Natural killer cell (primary cell): ENCODE data around the gene PIH1D1. TPM values are rescaled to one million over a fixed set of nuclear protein-coding genes. Genes with fewer than 3 reads are reported as not detected.

Source experiments
- ATAC-seq, 3 donors: fragments of 150-1000 bp in 2 of 3; fragments of 200-7000 bp in 1 of 3; cut with Tn5 transposase; 1 replicate in 1 of 3; 2 replicates in 2 of 3; pipeline ENCODE4 v1.10.0; 2021; ENCODE audit warnings: mild to moderate bottlenecking in 2 of 3, moderate library complexity in 2 of 3
- DNase-seq, 2 donors: peaks; one replicate each; pipeline versions ENCODE4 v3.0.0 to v3.0.0-alpha.2; 2013 to 2021; ENCODE audit warnings: mixed read lengths in 1 of 2
- H3K27ac ChIP-seq: one replicate; pipeline ENCODE4 v1.5.1; 2013; ENCODE audit warnings: mild to moderate bottlenecking, low read length
- H3K27me3 ChIP-seq: one replicate; pipeline ENCODE4 v1.6.1; 2013; ENCODE audit warnings: low read length; ENCODE audit not compliant: control insufficient read depth, insufficient read depth
- H3K36me3 ChIP-seq: one replicate; pipeline ENCODE4 v1.6.1; 2013; ENCODE audit warnings: low read length; ENCODE audit not compliant: control insufficient read depth, insufficient read depth
- H3K4me1 ChIP-seq: one replicate; pipeline ENCODE4 v1.6.1; 2013; ENCODE audit warnings: low read length; ENCODE audit not compliant: control insufficient read depth, insufficient read depth
- H3K4me3 ChIP-seq: one replicate; pipeline ENCODE4 v1.5.1; 2013; ENCODE audit warnings: low read length
- H3K9me3 ChIP-seq: one replicate; pipeline ENCODE4 v1.6.1; 2013; ENCODE audit warnings: low read length; ENCODE audit not compliant: control insufficient read depth, insufficient read depth
- H3K27ac Mint-ChIP-seq, 2 donors: one replicate each; pipeline ENCODE4 v1.8.0; 2022; ENCODE audit warnings: mild to moderate bottlenecking in 2 of 2, mixed read lengths in 2 of 2, moderate library complexity in 1 of 2
- H3K27me3 Mint-ChIP-seq, 2 donors: one replicate each; pipeline ENCODE4 v1.8.0; 2022; ENCODE audit warnings: low read depth in 2 of 2, mixed read lengths in 2 of 2
- H3K36me3 Mint-ChIP-seq: one replicate; pipeline ENCODE4 v1.8.0; 2022; ENCODE audit warnings: mixed read lengths
- H3K4me1 Mint-ChIP-seq, 2 donors: one replicate each; pipeline ENCODE4 v1.8.0; 2022; ENCODE audit warnings: mixed read lengths in 2 of 2
- H3K4me3 Mint-ChIP-seq: one replicate; pipeline ENCODE4 v1.8.0; 2022; ENCODE audit warnings: mild to moderate bottlenecking, moderate library complexity, mixed read lengths
- H3K9me3 Mint-ChIP-seq, 2 donors: one replicate each; pipeline ENCODE4 v1.8.0; 2022; ENCODE audit warnings: mixed read lengths in 2 of 2
- WGBS: methylation state at CpG from one replicate; pipeline ENCODE4 v1.1.7; 2013; ENCODE audit warnings: missing lambda C conversion rate; ENCODE audit not compliant: insufficient coverage; 5-methylcytosine and 5-hydroxymethylcytosine counted together
- intact Hi-C: fragments of 100-400 bp; cut with micrococcal nuclease; formaldehyde crosslinking; loops from one replicate; pipeline ENCODE4 v1.14.2; 2022
- total RNA-seq, 4 donors: library from RNA; stranded (reverse); fragments of 120-200 nt in 1 of 4; gene quantifications; one replicate each; pipeline versions ENCODE4 v1.2.3 to v1.2.4, GENCODE V29; 2013 to 2022
- TF ChIP-seq, protein P1 (sequence below): fragments of 200-600 bp; IDR thresholded peaks from one replicate; pipeline ENCODE4 v1.8.0; 2022; ENCODE audit warnings: antibody characterized with exemption

The PIH1D1 gene
- total RNA-seq, 3 donors from 2014 or later (not counting 1 experiment from before 2014, with no cell fraction given), result 112 to 149 (median 138) TPM

DNA sequence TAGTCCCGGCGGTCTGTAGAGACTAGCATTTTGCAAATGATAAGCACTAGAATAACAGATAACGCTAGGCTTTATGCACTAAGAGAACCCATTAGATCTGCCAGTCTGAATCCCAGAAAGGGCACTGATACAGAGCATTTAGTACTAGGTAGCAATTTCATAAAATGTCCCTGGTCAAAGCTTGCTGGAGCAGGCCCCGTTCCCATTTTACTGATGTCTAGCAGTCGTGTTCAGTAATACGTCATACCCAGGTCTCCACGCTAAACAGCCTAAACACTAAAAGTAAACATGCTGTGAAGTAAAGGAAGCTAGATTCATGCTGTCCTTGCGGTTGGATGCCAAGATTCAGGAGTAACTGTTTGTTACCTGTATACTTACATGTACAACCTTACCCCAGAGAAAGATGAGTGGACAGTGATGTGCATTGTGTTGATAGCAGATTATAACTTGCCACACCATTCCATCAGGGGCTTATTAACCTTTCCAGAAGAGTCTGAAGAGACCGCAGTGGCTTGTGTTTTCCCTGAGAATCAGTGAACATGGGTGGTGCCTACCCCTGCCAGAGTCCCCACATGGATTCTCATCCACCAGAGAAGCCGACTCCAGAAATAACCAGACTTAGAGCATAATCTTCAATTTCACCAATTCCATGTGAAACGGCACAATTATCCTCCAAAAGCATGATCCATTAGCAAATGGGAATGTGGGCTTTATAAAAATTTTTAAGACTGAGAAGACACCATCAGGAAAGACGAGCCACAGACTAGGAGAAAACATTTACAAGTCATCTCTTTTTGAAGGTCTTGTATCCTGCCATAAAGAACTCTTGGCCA lies 41.2 kb upstream of the PIH1D1 start:
- Mint-ChIP-seq H3K4me3 (peak overlapping the region; percentile 45), H3K27ac (peak overlapping the region; percentile 69 to 97), H3K9me3 (no peaks in the 10 kb centered on the region), H3K27me3 (no peaks in the 10 kb centered on the region), H3K4me1 (peaks cover 44 to 48% of the 10 kb centered on the region in 2 donors), H3K36me3 (peaks cover 8% of the 10 kb centered on the region)
- H3K27me3 ChIP-seq, result no peaks in the 10 kb centered on the region
- intact Hi-C loops, result no loop called here
- DNase-seq, result peak in 1 of 2 donors; percentile 54
- no peak for ATAC-seq
- no peak overlapping the region for H3K4me3 ChIP-seq
- peaks cover 72% of the 10 kb centered on the region for H3K4me1 ChIP-seq
- H3K36me3 ChIP-seq, result peaks cover 50% of the 10 kb centered on the region
- TF ChIP-seq, protein P1, sequence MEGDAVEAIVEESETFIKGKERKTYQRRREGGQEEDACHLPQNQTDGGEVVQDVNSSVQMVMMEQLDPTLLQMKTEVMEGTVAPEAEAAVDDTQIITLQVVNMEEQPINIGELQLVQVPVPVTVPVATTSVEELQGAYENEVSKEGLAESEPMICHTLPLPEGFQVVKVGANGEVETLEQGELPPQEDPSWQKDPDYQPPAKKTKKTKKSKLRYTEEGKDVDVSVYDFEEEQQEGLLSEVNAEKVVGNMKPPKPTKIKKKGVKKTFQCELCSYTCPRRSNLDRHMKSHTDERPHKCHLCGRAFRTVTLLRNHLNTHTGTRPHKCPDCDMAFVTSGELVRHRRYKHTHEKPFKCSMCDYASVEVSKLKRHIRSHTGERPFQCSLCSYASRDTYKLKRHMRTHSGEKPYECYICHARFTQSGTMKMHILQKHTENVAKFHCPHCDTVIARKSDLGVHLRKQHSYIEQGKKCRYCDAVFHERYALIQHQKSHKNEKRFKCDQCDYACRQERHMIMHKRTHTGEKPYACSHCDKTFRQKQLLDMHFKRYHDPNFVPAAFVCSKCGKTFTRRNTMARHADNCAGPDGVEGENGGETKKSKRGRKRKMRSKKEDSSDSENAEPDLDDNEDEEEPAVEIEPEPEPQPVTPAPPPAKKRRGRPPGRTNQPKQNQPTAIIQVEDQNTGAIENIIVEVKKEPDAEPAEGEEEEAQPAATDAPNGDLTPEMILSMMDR, result no peak
- H3K27ac ChIP-seq, result peak overlapping the region; percentile 33
- no peaks in the 10 kb centered on the region for H3K9me3 ChIP-seq
- 84% methylated on average over 10 of the region's 12 CpGs for WGBS

DNA sequence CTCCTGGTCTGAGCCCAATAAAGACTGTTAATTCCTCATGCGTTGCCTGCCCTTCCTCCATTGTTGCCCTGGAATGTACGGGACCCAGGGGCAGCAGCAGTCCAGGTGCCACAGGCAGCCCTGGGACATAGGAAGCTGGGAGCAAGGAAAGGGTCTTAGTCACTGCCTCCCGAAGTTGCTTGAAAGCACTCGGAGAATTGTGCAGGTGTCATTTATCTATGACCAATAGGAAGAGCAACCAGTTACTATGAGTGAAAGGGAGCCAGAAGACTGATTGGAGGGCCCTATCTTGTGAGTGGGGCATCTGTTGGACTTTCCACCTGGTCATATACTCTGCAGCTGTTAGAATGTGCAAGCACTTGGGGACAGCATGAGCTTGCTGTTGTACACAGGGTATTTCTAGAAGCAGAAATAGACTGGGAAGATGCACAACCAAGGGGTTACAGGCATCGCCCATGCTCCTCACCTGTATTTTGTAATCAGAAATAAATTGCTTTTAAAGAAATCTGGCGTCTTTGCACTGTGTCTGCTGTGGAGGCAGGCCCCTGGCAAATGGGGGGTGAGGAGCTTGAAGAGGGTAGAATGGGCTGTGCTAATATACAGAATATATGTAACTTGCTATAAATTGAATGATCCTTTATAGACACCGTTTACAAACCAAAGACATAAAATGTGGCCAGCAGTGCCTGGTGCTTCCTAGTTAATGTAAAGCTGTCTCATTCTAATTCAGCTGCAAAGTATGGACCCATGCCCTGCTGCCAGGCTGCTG lies 40.4 kb upstream of the PIH1D1 start:
- TF ChIP-seq, protein P1, result no peak
- DNase-seq (no peak), ATAC-seq (no peak)
- Histone ChIP-seq H3K4me1 (peaks cover 66% of the 10 kb centered on the region), H3K4me3 (no peak overlapping the region), H3K27me3 (no peaks in the 10 kb centered on the region), H3K27ac (no peak overlapping the region), H3K9me3 (no peaks in the 10 kb centered on the region), H3K36me3 (peaks cover 42% of the 10 kb centered on the region)
- Mint-ChIP-seq H3K4me1 (peaks cover 44 to 47% of the 10 kb centered on the region in 2 donors), H3K27me3 (no peaks in the 10 kb centered on the region), H3K4me3 (peak overlapping the region; percentile 45), H3K36me3 (peaks cover 8% of the 10 kb centered on the region), H3K9me3 (no peaks in the 10 kb centered on the region), H3K27ac (peak overlapping the region; percentile 69 to 97)
- intact Hi-C loops, result no loop called here
- WGBS, result 88% methylated on average over 7 of the region's 7 CpGs

DNA sequence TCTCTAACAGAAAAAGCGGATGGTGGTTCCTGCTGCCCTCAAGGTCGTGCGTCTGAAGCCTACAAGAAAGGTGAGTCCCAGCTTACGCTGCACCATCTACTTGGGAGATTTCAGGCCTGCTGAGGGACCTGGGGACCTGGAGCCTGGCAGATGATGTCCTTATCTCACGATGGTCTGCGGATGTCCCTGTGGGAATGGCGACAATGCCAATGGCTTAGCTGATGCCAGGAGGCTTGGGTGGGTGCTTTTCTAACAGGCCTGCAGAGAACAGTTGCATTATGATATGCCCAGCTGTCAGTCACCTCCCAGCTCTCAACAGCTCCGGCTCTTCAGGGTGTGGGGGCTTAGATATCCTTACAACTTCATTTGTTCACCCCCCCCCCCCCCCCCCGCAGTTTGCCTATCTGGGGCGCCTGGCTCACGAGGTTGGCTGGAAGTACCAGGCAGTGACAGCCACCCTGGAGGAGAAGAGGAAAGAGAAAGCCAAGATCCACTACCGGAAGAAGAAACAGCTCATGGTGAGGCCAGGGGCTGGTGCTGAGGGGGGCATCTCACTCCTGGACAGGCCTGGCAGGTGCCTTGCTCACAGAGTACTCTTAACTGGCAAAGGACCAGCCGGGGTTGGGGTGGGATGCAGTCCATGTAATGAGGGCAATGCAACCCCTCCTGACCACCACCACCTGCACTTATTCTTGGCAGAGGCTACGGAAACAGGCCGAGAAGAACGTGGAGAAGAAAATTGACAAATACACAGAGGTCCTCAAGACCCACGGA lies 39.6 kb upstream of the PIH1D1 start:
- TF ChIP-seq, protein P1, result no peak
- H3K27me3 ChIP-seq, result no peaks in the 10 kb centered on the region
- ATAC-seq, result no peak
- H3K9me3 Mint-ChIP-seq, result no peaks in the 10 kb centered on the region
- H3K9me3 ChIP-seq, result no peaks in the 10 kb centered on the region
- H3K4me3 ChIP-seq, result no peak overlapping the region
- no peak for DNase-seq
- peaks cover 38 to 39% of the 10 kb centered on the region in 2 donors for H3K4me1 Mint-ChIP-seq
- peaks cover 8% of the 10 kb centered on the region for H3K36me3 Mint-ChIP-seq
- peaks cover 42% of the 10 kb centered on the region for H3K36me3 ChIP-seq
- intact Hi-C loops, result no loop called here
- H3K27ac ChIP-seq, result no peak overlapping the region
- H3K4me3 Mint-ChIP-seq, result peak overlapping the region; percentile 35
- H3K4me1 ChIP-seq, result peaks cover 69% of the 10 kb centered on the region
- H3K27me3 Mint-ChIP-seq, result no peaks in the 10 kb centered on the region
- WGBS, result 92% methylated on average over 14 of the region's 17 CpGs
- peak overlapping the region in 1 of 2 donors; percentile 97 for H3K27ac Mint-ChIP-seq
